HG03565 (cell line): Measurements from ENCODE around the gene SLC38A3.

ENCODE experiments used
- ATAC-seq: cut with Tn5 transposase; IDR thresholded peaks from one replicate; pipeline ENCODE4 v1.9.1; 2021; ENCODE audit warnings: mild to moderate bottlenecking, moderate library complexity; ENCODE audit not compliant: unreplicated experiment

SLC38A3 gene

DNA sequence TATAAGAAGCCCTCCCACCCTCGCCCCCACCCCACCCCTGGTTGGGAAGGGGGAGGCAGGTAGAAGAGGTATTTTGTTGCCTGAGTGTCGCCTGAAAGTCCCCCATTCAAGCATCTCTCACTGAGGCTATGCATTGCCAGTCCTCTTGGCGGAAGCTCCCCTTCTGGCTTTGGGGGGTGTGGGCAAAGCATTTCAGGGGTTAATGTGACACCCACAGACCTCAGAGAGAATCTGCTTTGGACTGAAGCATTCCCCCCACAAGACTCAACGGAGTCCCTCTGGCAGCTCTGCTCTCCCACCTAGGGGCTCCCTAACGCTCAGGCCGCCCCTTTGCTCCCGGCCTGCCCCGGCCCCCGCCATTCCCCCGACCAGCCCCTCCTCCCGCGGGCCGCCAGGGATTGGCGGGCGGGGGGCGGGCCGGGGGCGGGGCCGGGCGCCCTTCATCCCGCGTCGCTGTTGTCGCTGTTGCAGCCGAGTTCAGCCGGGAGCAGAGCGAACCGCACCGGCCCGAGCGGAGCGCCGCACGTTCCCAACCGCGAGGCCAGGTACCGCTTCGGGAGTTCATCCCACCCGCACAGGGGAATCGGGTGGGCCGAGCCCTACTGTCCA, at the start of gene SLC38A3:
TSS of gene SLC38A3 (plus strand) at position 468 of the 609 bp plus-strand sequence. CDS start 8,929 bp downstream, outside the sequence.
- no peak for ATAC-seq

DNA sequence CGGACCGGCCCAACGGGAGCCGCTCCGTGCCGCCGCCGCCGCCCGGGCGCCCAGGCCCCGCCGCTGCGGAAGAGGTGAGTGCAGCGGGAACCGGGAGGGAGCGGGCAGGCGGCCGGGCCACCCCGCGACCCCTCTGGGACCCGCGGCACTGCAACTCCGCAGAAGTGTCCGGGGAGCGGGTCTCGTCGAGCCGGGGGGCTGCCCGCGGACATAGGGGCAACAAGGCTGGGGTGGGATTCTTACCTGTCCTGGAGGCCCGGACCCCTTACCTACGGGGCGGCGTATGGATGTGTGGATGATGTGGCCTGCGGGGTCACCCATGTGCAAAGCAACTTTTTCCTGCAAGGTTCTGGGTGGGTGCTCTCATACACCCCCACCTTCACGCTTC, 49.6 kb upstream of the SLC38A3 start:
- no peak for ATAC-seq

DNA sequence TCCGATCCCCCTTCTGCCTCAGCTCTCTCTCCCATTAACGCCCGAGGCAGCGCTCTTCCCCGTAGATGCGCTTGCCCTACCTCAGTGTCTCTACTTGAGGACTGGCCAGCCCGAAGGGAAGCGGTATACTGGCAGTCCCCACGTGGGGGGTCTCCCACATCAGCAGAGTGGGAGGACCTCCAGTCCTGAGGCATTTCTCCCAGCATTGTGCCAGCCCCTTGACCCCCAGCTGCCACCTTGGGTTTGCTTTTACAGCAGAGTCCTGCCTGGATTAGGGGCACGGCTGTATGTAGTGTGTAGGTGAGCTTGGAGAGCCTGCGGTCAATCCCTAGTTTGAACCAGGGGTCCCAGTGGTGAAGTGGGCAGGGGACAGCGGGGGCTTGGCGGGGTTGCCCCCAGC, 49.2 kb upstream of the SLC38A3 start:
- no peak for ATAC-seq

DNA sequence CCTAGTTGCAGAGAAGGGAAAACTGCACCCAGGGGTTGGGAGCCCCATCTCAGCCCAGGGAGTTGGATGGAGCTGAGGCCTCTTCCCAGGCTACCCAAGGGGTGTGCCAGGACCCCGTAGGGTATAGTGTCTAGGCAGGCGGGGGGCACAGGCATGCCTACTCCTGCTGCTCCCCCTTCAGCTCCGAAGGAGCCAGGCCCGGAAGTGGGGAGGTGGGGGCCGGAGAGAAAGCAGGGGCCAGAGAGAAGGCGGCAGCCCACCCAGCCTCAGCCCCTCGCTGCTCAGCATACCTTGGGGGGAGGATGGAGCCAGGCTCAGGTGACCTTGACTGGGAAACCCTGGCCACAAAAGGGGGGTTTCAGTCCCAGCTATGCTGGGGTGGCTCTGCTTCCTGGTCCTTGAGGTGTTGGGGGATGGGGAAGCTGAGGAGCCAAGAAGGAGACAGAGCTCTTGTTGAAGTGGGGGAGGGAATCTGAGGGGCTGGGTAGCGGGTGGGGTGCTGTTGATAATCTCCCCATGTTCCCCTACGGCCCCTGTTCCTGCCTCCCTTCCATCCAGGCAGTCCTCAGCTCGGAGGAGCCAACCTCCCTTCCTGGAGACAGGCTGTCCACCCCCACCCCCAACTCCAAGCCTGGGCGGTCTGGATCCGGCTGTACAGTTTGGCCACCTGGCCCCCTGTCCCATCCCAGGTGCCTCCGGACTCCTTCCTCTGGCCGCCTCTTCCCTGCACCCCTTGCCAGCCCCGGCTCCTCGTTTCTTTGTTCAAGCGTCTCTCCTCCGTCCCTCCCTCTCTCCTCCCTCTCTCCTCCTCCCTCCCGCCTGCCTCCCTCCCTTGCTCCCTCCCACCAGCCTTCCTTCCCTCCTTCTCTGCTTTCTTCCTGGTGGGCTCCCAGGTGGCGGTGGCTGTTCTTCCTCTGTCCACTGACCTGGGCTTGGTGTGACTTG, 48.2 kb upstream of the SLC38A3 start:
- ATAC-seq = no peak

DNA sequence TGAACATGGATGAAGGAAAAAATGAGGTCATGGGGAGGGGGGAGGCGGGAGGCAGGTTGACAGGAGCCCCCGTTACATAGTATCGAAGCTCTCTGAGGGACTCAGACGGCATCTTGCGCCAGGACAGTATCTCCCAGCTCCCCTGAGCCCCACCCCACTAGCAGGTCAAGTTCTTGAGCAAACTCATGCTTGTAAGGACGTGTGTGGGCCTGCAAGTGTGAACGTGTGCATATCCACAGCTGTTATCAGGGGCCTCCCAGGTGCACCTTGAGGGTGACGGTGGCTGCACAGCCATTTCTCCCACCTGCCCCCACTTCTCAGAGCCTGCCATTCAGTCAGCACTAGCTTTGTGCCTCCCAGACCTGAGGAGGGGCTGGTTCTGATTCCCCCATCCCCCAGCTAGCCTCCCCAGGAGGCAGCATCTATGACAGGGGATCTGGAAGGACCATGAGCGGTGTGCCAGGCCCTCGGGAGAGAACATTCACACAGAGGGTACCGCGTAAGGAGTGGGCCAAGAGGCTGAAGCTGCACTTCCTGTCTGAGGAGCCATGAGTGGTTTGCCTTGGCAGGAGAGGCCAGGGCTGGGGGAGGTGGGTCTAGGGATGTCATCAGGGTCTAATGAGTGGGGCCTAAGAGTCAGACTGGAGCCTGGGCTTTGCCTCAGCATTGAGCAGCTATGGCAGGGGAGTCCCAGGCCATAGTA, 47.1 kb upstream of the SLC38A3 start:
- no peak for ATAC-seq

DNA sequence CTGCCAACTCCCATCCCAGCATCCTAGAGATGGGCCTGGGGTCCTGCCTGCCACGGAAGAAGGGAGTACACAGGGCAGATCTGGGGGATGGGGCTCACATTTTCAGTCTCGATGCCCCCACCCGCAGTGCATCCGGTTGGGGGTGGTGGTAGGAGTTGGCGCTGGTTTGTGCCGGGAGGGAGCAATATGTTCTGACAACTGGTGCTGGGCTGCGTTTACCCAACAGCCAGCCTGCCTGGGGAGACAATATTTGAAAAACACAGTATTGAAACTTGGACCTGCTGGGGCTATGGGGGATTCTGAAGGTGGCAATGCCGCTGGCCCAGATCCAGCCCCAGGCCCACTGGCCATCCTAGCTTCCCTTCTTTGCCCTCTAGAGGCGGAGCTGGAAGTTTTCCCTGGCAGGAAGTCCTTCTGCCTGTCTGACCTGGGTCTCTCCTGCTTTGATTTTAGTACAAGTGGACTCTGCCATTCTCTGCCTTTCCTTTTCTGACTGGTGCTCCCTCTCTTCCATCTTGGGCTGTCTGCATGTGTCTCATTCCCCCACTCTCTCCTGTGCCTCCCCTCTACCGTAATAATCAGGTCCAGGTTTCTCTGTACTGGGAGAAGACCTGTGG, 46.4 kb upstream of the SLC38A3 start:
- ATAC-seq = no peak

DNA sequence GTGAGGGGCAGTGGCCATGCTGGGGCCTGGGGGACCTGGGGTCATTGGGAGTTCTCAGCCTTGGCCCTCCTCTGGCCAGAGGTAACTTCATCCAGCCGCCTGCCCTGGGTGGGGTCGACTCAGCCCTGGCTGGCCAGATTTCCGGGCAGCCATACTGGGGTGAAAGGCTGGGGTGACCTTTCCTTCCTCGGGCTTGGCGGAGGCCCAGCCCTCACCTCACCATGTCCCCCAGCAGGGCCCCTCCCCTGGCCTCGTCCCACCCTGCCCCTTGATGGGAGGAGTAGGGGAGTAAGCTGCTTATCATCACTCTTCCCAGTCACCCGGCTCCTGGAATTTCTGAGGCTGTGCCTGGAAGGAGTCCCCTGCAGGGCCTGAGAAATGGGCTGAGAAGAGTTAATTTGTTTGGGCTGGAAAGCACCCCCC, 44.5 kb upstream of the SLC38A3 start:
- no peak for ATAC-seq

DNA sequence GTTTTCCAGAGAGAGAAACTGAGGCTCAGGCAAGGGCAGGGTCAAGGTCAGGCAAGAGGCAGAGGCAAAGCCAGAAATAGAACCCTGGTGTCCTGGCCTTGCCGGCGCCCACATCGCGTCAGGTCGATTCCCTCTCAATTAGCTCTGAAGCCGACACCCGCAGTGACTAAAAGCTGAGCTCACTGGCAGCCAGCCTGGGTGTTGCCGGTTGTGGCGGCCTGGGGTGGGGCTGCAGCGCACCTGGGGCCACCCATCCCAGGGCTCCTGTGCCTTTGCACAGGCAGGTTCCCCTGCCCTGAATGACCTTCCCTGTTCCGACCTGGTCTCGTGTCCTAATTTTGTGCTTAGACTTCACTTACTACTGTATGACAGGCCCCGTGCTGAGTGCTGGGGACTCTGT, 43.8 kb upstream of the SLC38A3 start:
- ATAC-seq = no peak

DNA sequence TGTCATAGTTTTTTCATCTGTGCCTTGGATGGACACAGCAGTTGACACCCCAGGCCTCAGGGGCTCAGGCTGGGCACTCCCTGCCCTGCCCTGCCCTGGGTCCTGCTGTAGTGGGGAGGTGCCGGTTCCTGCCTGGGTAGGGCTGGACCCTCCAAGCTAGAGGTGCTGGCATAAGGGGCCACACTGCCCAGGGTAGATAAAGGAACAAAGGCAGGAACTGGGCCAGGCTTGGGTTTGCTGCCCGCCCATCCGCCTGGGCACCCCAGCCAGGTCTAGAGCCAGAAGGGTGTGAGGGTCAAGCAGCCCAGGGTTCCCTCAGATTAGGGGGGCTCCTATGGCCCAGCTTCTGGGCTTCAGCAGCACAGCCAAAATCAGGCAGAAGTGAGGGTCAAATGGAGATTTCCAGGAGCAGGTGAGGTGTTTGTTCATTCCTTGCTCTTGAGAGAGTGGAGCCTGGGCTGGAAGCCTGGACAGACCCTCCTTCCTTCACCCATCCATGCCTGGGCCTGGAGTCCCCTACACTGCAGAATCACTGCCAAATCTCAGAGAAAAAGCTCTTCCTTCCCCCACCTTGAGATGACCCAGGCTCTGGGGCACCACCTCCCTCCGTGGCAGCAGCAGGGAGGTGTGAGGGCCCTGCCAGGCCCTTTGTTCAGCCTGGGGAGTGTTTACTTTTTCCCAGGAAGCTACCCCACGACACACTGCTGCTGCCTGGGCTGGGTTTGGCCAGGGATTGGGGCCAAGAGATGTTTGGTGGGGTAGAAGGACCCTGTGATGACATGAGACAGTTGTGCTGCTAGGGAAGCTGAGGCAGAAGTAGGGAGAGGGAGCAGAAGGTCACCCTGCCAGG, 42.8 kb upstream of the SLC38A3 start:
- ATAC-seq = no peak

DNA sequence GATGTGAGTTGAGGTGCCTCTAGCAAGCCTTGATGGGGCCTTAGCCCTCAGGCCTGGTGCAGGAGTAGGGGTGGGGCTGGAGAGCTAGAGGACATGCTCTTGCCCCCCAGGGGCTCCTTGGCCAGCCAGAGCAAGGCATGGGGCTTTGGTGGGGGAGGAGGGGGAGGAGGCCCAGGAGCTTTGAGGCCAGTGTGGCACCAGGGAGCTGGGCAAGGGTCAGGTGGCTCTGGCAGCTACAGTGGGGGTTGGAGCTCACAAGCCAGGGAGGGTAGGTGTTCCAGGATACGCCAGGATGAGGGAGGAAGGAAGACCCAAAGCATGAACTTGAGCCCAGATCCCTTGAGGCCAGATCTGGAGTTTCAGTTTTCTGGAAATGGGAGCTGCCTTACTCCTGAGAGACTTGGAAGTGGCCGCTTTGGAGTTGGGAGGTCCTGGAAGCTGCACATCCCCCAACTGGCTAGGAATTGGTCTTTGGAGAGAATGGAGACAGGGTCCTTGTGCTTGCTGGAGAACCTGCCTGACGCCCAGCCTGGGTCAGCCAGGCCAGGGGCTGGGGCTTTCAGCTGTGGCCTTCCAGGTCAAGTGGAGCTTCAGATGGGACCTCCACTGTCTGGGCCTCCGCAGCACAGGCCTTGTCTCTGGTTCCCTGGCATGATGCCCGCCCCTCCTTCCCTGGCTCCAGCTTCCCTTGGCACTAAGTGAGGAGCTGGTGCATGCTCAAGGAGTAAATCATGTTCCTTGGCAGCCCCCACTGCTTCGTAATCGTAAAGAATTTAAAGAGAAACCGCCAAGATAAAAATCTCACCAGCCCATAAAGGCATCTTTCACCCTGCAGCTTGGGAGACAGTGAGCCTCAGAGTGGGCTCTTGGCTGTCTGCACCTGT, 41.3 kb upstream of the SLC38A3 start:
- no peak for ATAC-seq

DNA sequence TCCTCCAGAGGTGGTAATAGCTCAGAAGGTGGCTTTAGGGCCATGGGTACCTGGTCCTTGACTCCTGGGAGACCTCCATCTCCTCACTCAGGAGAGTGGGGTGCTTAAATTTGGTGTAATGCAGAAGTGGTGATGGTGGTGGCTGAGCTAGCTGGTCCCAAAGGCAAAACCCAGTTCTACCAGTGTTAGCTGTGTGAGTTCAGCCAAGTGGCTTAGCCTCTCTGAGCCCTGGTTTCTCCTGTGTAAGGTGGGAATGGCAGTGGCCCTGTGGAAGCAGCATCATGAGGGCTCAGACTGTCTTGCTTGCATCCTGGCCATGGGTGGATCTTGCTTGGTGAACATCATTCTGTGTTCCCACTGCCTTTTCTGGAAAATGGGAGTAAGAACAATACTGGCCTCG, 40.6 kb upstream of the SLC38A3 start:
- ATAC-seq = no peak

DNA sequence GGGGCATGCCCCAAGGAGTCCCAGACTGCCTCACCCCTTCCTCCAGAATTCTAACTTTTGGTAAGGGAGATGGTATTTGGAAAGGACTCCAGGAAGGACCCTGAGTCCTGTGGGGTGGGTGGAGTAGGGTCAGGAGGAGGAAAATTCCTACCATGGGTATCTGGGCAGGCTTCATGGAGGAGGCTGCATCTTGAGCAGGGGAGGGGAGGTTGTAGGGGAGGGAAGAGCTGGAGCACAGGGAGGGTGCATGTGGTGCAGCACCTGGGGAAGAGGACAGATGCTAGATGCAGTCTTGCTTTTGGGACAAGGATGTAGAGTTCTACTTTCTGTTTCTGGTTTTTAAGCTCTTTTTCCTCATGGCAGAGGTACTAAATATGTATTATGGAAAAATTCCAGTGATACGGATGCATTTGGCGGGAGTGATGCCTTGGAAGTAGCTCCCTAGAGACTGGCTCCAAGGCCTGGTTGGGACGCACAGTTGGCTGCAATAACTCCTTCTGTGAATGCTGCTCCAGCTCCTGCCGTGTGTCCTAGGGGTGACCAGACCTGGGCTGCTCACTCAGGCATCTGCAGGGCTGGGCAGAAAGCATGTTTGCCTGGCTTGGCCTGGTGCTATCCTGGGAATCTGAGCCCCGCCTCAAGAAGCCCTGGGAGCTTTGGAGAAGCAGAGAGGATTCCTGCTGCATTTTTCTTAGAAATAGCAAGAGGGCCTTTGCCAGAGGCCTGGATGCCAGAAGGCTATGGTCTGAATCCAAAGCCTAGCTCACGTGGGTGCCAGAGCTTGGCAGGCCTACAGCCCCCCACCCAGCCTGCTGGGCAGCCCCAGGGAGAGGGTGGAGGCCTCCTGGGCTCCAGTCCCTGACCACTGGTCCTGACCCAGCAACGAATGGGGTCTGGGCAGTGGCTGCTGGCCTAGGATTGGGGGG, 39.8 kb upstream of the SLC38A3 start:
- no peak for ATAC-seq

DNA sequence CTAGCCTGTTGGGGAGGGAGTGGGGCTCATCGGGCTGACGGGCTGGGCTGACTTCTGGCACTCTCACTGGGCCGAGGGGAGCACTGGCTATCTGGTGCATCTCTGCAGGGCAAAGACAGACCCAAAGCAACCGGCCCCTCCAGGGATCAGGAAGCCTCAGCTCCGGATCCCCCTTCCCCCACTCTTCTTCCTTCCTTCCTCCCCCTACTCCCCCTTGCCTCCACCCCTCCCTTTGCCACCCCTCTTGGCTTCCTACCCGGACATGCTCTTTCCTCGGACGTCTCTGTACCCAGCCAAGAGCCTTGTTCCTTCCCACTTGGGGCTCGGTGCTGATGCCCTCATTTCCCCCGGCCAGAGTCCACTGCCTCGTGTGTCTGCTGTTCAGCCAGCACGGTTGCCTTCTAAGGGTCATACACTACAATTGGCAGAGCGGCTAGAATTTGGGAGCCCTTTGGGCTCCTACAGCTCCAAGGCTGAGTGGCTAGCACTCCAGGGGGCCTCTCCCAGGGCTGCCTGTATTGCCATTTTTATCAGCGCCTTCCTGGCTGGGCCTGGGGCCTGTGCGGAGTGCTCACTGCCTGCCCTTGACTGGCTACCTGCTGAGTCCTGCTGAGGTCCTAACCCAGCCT, 39.0 kb upstream of the SLC38A3 start:
- no peak for ATAC-seq

DNA sequence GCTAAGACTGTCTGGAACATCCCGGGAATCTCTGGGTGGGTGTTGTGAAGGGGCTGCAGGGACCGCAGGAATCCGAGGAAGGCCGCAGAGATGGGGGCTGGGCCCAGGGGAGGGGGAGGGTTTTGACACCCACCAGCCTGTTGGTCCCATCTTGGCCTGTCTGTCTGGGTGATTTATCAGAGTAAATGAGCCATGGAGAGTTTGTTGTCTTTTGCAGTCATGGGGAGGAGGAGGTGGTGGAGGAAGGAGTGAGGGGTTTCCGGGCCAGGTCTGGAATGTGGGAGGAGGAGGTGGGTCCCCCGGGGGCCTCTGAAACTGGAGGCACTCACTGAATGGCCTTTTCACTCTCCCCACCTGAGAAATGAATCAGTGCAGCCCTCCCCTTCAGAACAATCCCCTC, 38.5 kb upstream of the SLC38A3 start:
- ATAC-seq = no peak

DNA sequence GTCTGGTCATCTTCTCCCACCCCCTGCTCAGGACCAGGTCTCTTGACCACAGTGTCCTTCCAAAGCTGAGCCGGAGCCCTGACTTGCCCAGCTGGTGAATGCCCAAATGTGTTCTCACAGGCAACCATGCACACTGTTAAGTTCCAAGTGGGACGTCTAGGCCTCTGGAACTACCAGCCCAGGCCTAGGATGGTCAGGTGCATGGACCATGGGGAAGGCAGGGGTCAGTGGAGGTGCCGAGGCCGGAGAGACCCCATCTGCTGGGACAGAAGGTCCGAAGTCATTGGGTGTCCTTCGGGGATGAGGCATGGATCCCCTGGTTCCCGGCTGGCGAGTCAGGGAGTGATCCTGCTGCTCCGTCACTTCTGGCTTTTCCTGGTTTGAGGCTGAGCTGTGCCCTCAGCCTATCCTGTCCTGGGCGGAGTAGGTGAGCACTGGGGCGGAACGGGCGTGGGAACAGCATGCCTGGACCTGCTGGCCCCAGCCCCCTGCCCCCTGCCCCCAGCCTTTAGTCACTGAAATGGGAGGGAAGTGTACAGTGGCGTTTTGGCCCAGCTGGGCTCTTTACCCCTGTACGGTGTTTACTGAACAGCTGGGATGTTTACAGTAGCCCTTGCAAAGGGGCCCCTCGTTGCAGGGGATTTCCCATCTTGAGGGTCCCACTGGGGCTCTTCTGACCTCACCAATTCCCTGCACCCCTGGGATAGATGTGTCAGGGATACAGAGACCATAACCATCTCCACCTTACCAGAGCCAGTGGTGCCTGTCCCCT, 37.8 kb upstream of the SLC38A3 start:
- no peak for ATAC-seq

DNA sequence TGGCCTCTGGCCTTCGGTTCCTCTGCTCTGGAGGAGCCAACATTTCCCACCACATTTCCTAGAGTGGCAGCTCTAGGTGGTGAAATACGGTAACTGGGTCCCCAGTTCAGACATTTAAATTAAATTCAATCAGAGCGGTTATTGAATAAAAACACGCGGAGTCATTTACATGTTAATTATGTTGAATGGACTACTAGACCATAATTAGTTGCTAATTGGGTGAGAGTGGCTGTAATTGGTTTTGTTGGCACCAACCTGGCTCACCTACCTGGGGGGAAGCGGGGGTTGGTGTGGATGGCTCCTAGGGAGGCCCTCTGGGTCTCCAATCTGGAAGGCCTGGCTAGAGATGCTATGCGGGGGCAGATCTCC, 37.2 kb upstream of the SLC38A3 start:
- no peak for ATAC-seq

DNA sequence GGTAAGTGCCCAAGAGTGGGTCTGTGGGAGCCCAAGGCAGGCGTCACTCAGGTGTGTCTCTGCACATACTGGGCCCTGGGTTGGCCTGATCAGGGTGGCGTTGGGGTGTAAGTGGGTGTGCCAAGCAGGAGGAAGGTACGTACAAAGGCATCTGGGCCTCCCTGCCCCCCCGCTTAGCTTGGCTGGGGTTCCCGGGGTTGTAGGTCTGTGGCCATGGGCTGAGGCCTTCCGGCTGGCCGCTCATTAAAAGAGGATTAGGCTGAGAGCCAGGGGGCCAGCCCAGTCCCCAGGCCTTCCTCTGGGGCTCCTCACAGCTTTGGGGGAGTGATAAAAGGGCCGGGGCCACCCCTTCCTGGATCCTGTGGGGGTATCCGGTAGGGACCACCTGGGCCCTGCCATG, 36.7 kb upstream of the SLC38A3 start:
- ATAC-seq = no peak
